Pons (tissue), 1 donor: ENCODE results near the gene CXCR4.
"Not testable (repeated sequence)": the region's sequence is repeated elsewhere in the genome, so short reads cannot be mapped to it uniquely, and the experiment has no call there.

ENCODE experiments used
- DNase-seq: peaks from one replicate; pipeline ENCODE4 v3.0.0-alpha.2; 2016; ENCODE audit warnings: low spot score

Gene CXCR4

GRCh38 chr2:136114382-136114781, 3.6 kb downstream of the CXCR4 start:
- DNase-seq, result no peak

- DNase-seq, result no peak
Observed at GRCh38 chr2:136113209-136113971, 4.6 kb downstream of the CXCR4 start.

GRCh38 chr2:136112317-136113208, 5.4 kb downstream of the CXCR4 start:
- peak; percentile 96 for DNase-seq

GRCh38 chr2:136111711-136112110, 6.2 kb downstream of the CXCR4 start:
- DNase-seq, result no peak

GRCh38 chr2:136110526-136110925, 7.4 kb downstream of the CXCR4 start:
- no peak for DNase-seq

GRCh38 chr2:136108463-136108862, 9.5 kb downstream of the CXCR4 start:
- no peak for DNase-seq

GRCh38 chr2:136107051-136108033, 10.6 kb downstream of the CXCR4 start:
- no peak for DNase-seq

GRCh38 chr2:136106505-136106904, 11.4 kb downstream of the CXCR4 start:
- DNase-seq, result no peak

GRCh38 chr2:136104977-136105376, 13.0 kb downstream of the CXCR4 start:
- no peak for DNase-seq

GRCh38 chr2:136101042-136101441, 16.9 kb downstream of the CXCR4 start:
- no peak for DNase-seq

- DNase-seq, result no peak
Observed at GRCh38 chr2:136098441-136098840, 19.5 kb downstream of the CXCR4 start.

GRCh38 chr2:136093583-136093982, 24.4 kb downstream of the CXCR4 start:
- DNase-seq, result no peak

- DNase-seq, result no peak
Observed at GRCh38 chr2:136091899-136092298, 26.1 kb downstream of the CXCR4 start.

GRCh38 chr2:136087901-136088460, 30.0 kb downstream of the CXCR4 start:
- not testable (repeated sequence) for DNase-seq

GRCh38 chr2:136086253-136087016, 31.5 kb downstream of the CXCR4 start:
- no peak for DNase-seq

- DNase-seq, result no peak
Observed at GRCh38 chr2:136085453-136086209, 32.3 kb downstream of the CXCR4 start.

GRCh38 chr2:136081582-136082210, 36.3 kb downstream of the CXCR4 start:
- no peak for DNase-seq

GRCh38 chr2:136080114-136080513, 37.8 kb downstream of the CXCR4 start:
- no peak for DNase-seq

GRCh38 chr2:136077107-136077506, 40.8 kb downstream of the CXCR4 start:
- no peak for DNase-seq

GRCh38 chr2:136075476-136075875, 42.5 kb downstream of the CXCR4 start:
- DNase-seq, result no peak
